Measurements from ENCODE around the gene VRK2.
A peak's percentile ranks its signal among the peaks of the same experiment; 100 is the strongest.
"Not testable (repeated sequence)": the region's sequence is repeated elsewhere in the genome, so short reads cannot be mapped to it uniquely, and the experiment has no call there.

VRK2 gene

GRCh38 chr2:58109481-58109880, 62.9 kb downstream of the VRK2 start:
- no peak for DNase-seq (ENCODE audit: low spot score)

GRCh38 chr2:58110765-58111164, 64.2 kb downstream of the VRK2 start:
- no peak for DNase-seq (ENCODE audit: low spot score)

- not testable (repeated sequence) for DNase-seq (ENCODE audit: low spot score)
Observed at GRCh38 chr2:58113563-58113962, 67.0 kb downstream of the VRK2 start.

- DNase-seq (ENCODE audit: low spot score), result no peak
Observed at GRCh38 chr2:58120626-58121229, 74.1 kb downstream of the VRK2 start.

GRCh38 chr2:58122040-58122439, 75.4 kb downstream of the VRK2 start:
- DNase-seq (ENCODE audit: low spot score), result no peak

GRCh38 chr2:58122540-58122939, 75.9 kb downstream of the VRK2 start:
- DNase-seq (ENCODE audit: low spot score), result no peak

- no peak for DNase-seq (ENCODE audit: low spot score)
Observed at GRCh38 chr2:58127111-58127510, 80.5 kb downstream of the VRK2 start.

- no peak for DNase-seq (ENCODE audit: low spot score)
Observed at GRCh38 chr2:58130238-58130637, 83.6 kb downstream of the VRK2 start.

- no peak for DNase-seq (ENCODE audit: low spot score)
Observed at GRCh38 chr2:58131191-58132011, 84.8 kb downstream of the VRK2 start.

GRCh38 chr2:58133395-58133794, 86.8 kb downstream of the VRK2 start:
- no peak for DNase-seq (ENCODE audit: low spot score)

GRCh38 chr2:58135861-58136260, 89.3 kb downstream of the VRK2 start:
- DNase-seq (ENCODE audit: low spot score), result no peak

- peak; percentile 21 for DNase-seq (ENCODE audit: low spot score)
Observed at GRCh38 chr2:58137221-58137620, 90.6 kb downstream of the VRK2 start.

GRCh38 chr2:58137856-58138255, 91.2 kb downstream of the VRK2 start:
- no peak for DNase-seq (ENCODE audit: low spot score)

GRCh38 chr2:58138396-58139030, 91.9 kb downstream of the VRK2 start:
- DNase-seq (ENCODE audit: low spot score), result no peak

- DNase-seq (ENCODE audit: low spot score), result peak; percentile 33
Observed at GRCh38 chr2:58140508-58141072, 94.0 kb downstream of the VRK2 start.

- not testable (repeated sequence) for DNase-seq (ENCODE audit: low spot score)
Observed at GRCh38 chr2:58145769-58146168, 99.2 kb downstream of the VRK2 start.

- DNase-seq (ENCODE audit: low spot score), result no peak
Observed at GRCh38 chr2:58146707-58147106, 100.1 kb downstream of the VRK2 start.

GRCh38 chr2:58155160-58155778, 108.7 kb downstream of the VRK2 start:
- no peak for DNase-seq (ENCODE audit: low spot score)

GRCh38 chr2:58156780-58157179, 110.2 kb downstream of the VRK2 start:
- peak; percentile 54 for DNase-seq (ENCODE audit: low spot score)

- no peak for DNase-seq (ENCODE audit: low spot score)
Observed at GRCh38 chr2:58157754-58158153, 111.1 kb downstream of the VRK2 start.

GRCh38 chr2:58158481-58158880, 111.9 kb downstream of the VRK2 start:
- DNase-seq (ENCODE audit: low spot score), result no peak

- DNase-seq (ENCODE audit: low spot score), result no peak
Observed at GRCh38 chr2:58163913-58164312, 117.3 kb downstream of the VRK2 start.

Measured in GM03348 (cell line).